Activated T-helper 1 cell treated with anti-CD3 and anti-CD28 coated beads, Interleukin-2, amount 50 U/mL, for 16 hours (primary cell): Measurements from ENCODE around the gene ALK.

Source experiments
- DNase-seq, 2 donors: peaks; one replicate each; pipeline ENCODE4 v3.0.0-alpha.2; 2020; ENCODE audit warnings: low read depth in 1 of 2, low spot score in 1 of 2

Gene ALK

DNA sequence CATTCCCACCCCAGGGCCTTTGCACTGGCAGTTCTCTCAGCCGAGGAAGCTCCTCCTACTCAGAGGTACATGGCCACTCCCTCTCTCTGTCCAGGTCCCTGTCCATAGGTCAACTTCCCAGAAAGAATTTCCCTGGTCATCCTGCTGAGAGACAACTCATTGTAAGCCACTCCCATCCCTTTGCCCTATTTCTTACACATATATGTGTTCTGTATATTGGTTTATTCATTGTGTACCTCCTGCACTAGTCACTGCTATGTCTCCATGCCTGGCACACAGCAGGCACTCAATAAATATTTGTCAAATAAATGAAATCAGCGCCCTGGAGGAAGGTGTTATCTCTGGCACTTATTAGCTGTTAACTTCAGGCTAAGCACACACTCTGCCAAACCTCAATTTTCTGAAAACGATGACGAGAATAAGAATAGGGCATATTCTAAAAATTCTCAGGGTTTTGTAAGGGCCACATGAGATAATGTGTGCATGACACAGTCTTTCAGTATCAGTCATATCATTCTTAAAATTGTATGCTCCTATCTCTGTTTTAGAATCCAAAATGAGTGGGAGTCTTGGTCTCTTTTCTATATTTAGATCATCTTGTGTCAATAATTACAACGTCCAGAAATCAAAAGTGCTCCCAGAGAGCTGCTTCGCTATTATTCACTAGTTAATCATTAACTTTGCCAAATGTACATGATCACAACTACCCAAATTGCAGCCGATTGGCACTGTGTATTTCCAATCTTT is 198.0 kb downstream of the ALK start:
- DNase-seq: no peak

GRCh38 chr2:29719639-29720038 is 201.7 kb downstream of the ALK start:
- DNase-seq: no peak

GRCh38 chr2:29718076-29718686 is 203.2 kb downstream of the ALK start:
- DNase-seq: no peak

DNA sequence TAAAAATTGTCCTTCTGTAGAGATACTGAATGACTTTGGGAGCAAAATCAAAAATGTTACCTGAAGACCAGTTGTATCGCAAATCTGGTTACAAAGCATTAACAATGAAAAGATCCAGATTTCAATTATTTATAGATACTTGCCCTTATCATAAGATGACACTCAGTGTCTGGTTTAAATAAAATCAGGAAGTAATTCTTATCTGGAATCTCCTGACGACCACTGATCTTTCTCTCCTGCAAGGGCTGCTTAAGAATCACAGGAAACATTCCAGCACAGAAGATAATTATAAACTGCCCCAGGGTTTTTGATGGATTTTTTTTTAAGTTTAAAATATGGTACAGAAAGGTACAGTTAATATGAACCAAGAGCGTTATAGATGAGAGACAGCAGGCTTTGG is 205.7 kb downstream of the ALK start:
- DNase-seq: no peak

DNA sequence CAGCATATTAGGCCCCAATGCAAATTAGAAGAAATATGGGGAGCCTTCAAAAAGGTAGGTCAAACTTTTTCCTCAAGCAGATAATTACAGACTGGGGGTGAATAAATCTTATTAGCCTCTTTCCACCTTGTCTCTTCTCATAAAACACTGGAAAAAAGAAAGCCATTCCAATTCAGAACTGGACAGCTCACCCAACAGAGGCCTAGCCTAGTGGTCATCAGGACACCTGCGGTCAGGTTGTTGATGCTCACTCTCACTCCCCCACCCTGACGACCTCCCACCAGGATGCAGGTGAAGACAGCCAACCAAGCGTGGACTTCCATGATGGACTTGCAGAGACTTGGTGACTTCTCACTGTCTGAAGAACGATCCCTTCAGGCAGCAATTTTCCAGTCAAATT is 207.1 kb downstream of the ALK start:
- DNase-seq: no peak

DNA sequence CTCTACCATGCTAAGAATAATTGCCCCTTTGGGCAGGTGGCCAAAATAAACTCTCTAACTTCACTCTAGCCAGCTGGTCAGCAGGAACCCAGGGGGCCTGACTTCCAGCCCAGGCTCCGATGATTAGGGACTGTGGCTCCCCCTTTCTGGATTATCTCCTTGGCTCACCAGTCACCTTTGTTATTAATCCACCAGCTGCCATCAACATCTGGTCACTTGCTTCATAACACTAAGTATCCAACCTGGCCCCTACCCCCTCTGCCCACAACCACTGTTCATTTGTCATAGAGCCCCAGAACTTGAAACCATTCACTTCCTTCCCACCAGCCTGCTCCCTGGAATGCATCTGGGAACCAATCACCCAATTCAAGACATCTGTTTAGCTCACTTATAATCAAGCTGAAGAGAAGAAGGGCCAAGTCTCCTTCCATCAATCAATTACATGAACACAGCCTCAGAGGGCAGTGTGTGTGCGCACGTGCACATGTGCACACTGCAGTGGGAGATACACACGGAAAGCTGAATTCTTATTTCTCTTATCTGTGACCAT is 215.1 kb downstream of the ALK start:
- DNase-seq: no peak

DNA sequence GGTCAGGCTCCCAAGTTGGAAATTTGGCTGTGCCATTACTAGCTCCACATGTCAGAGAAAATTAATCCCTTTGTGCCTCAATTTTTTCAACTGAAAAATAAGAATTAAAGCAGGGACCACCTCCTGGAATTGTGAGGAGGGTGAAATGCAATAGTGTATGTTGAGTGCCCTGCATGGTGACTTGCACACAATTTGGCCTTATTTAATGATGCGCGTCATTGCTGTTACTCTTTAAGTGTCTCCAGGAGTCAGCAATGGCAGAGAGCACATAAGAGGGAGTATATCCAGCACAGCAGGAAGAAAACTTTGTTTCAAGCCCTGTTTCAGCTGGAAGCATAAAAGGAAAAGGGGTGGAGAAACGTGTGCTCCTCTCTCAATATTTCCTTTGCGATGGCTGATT is 215.8 kb downstream of the ALK start:
- no peak for DNase-seq

DNA sequence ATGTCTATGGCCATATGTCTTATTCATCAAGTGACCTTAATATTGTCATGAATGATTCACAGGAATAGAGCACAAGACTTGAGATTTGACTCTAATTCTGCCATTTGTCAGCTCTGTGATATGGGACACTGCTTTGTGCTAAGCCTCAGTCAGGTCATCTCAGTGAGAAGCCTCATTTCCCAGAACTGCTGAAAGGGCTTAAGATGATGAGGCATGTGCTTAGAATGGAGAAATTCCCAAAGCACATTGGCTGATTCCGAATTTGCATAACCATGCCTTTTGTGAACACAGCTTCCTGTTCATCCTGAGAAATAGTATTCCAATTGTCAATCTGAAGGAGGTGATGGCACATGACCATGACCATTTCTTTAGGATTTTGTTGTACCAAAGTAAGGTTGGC is 218.1 kb downstream of the ALK start:
- DNase-seq: no peak

DNA sequence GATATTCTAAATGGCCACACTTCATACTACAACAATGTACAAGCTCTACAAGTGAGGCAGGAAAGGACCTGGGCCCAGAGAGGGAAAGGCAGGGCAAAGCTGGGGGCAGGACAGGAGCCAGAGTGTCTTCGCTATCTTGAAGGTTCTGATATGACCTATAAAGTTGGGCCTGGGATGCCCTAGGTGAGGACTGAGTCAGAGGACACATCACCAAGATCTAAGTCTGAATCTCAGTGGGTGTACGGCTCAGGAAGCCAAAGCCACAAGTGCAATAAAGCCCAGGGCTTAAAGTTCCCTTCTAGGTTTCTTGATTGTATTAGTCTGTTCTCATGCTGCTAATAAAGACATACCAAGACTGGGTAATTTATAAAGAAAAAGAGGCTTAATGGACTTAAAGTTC is 219.1 kb downstream of the ALK start:
- no peak for DNase-seq

GRCh38 chr2:29700560-29700959 is 220.8 kb downstream of the ALK start:
- DNase-seq: no peak

DNA sequence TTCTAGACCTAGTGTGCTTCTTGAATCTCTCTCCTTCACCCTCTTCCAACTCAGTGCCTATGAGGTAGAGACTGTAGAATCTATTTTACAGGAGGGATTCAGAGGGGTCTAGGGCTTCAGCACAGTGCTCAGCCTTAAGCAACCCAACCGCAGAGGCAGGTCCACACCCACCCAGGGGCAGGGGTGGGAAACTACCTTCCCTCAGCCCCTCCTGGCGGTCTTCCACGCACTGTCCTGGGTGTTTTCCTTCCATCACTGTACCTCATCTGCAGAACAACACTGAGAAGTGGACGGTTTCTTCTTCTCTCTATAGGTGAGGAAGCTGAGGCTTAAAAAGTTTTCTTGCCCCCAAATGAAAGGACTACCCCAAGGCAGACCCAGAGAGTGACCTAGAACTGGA is 222.3 kb downstream of the ALK start:
- no peak for DNase-seq

DNA sequence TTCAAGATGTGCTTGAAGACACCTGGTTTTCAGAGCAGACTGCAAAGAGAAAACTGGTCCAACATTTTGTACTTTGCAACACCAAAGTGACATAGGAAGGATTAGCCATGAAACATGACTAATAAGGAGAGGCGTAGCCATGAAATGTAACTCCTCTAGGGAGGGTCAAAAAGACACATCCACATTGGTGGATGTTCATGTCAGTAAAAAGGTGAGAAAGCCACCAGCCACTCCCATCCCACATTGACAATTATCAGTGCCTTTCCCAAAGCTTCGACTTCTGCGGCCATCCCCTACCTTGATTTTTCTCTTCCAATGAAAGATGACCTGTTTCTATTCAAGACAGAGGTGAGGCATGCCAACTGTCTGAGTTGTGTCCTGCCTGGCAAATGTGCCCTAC is 223.2 kb downstream of the ALK start:
- no peak for DNase-seq

DNA sequence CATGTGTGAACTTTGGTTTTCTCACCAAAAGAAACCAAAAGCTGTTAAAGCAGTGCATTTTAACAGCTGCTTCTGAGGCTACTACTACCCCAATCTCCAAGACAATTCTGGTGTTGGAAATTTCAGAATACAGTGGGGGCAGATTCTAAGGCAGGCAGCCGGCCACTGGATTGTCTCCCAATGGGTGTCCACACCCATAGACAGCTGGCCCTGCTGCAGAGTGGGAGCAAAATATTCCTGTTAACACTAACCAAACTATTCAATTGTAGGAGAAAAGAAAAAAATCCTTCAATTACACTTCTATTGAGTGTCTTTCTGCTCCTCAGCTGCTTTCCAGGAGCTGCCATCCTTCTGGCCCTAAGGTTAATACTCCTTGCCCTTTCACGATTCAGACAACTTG is 223.7 kb downstream of the ALK start:
- DNase-seq: no peak

- no peak for DNase-seq
Measured at GRCh38 chr2:29697181-29697580, 224.2 kb downstream of the ALK start.

DNA sequence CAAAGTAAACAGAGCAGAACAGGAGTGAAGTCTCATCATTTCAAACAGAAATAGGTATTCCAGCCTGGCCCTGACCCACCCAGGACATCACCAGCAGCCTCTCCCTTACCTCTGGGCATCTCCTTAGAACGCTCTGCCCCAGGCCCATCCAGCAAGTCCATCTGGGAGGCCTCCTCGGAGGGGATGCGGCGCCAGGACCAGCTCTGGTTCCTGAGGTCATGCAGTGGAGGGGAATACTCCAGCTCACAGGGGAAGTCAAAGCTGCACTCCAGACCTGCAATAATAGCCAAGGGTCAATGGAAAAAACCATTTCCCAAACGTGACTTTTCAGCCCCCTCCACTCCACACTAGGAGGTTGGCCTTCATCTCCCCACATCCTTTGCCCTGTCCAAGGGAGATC is 226.6 kb downstream of the ALK start:
- DNase-seq: no peak

- no peak for DNase-seq
Measured at GRCh38 chr2:29691391-29691950, 229.9 kb downstream of the ALK start.

DNA sequence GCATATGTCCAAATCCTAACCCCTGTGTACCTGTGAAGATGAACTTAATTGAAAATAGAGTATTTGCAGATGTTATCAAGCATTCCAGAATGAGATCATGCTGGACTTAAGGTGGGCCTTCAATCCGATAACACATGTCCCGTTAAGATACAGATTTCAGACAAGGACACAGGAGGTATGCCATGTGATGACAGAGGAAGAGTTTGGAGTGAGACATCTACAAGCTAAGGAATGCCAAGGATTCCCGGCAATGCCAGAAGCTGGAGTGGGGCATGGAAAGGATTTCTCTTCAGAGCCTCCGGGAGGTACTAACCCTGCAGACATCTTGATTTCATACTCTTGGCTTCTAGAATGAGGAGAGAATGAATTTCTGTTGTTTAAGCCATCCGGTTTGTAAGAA is 231.7 kb downstream of the ALK start:
- DNase-seq: no peak

DNA sequence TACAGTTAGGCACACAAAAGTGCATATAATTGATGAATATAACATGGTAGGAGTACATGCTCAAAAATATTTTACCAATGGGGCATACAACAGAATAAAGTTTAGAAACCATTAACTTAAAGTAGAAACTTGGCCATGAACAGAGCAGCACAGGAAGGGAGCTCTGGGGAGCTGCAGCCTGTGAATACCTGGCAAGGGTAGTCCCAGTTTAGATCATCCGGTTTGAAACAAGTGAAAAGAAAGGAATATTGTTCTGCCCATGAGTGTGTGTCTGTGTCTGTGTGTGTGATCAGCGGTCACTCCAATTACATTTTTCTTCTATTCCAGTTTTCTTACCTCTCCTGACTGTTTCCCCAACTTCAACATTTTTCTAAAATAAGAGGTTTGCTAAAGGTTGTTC is 233.0 kb downstream of the ALK start:
- no peak for DNase-seq

GRCh38 chr2:29687121-29687520 is 234.3 kb downstream of the ALK start:
- DNase-seq: no peak

DNA sequence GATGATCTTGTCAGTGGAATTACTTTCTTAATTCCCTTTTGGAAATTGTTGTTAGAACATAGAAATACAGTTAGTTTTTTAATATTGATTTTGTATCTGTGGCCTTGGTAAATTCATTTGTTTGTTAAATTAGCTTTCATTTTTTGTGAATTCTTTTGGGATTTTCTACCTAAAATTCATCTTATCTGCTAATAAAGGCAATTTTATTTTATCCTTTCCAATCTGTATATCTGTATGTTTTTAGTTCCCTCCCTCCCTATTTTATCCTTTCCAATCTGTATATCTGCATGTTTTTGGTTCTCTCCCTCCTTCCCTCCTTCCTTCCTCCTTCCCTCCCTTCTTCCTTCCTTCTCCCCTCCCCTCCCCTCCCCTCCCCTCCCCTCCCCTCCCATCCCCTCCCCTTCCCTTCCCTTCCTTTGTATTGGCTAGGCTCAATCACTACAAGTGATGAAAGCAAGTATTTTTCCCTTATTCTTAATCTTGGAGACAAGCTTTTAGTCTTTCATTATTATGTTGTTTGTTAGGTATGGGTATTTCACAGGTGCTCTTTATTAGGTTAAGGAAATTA is 244.4 kb downstream of the ALK start:
- no peak for DNase-seq

DNA sequence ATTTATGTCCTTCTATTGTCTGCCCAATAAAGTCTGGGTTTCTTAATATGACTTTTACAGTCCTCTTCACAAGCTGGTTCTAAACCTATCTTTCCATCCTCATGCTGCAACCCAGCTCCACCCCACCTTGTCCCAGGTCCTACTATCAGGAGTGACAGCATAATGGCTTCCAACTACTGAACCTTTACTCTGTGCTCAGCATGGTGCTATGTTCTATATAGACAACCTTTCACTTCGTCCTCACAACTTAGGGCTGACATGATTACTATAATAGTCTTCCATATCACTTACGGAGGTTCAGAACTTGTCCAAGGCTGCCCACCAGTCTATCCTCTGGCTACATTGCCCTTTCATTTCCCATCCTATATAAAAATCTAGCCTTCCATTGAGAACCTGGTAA is 256.8 kb downstream of the ALK start:
- DNase-seq: no peak

DNA sequence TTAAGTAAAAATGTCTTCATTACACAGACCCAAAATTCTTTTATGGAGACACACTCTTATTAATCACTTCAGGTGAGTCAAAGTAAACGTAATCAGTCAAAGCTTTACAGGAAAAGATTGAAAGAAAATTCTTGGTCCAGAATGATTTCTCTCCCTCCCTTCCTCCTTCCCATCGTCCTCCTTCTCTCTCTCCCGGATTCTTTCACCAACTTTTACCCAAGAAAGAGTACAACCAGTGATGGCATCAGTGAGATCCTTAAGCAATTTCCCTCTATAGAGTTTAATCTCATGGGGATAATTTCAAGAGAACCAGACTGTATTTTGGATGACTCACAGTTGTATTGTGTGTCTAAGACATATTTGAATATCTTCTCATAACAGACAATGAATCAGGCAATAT is 258.1 kb downstream of the ALK start:
- DNase-seq: no peak
